CD14-positive monocyte (primary cell): Measurements from ENCODE around the gene IFT25. TPM values are rescaled to one million over a fixed set of nuclear protein-coding genes. Genes with fewer than 3 reads are reported as not detected.

Source experiments
- DNase-seq, 3 donors: peaks; one replicate each; pipeline ENCODE4 v3.0.0-alpha.2; 2011 to 2022
- H2AFZ ChIP-seq: 2 replicates; pipeline ENCODE4 v1.6.0; 2012; ENCODE audit warnings: mild to moderate bottlenecking, low read depth, low read length, inconsistent platforms; ENCODE audit not compliant: insufficient read depth, poor library complexity, severe bottlenecking
- H3K27ac ChIP-seq, 2 donors: 1 replicate in 1 of 2; 2 replicates in 1 of 2; pipeline ENCODE4 v1.5.1; 2012 to 2013; ENCODE audit warnings: low read length in 2 of 2, control low read depth in 1 of 2, inconsistent platforms in 1 of 2, low read depth in 1 of 2, mild to moderate bottlenecking in 1 of 2
- H3K27me3 ChIP-seq, 2 donors: one replicate each; pipeline versions ENCODE4 v1.6.0 to v1.6.1; 2011 to 2013; ENCODE audit warnings: low read length in 2 of 2; ENCODE audit not compliant: control insufficient read depth in 2 of 2, insufficient read depth in 2 of 2
- H3K36me3 ChIP-seq, 2 donors: replicated peaks in 1 of 2; 1 replicate in 1 of 2; 2 replicates in 1 of 2; pipeline versions ENCODE4 v1.5.1 to v1.6.1; 2012 to 2013; ENCODE audit warnings: low read length in 2 of 2, control low read depth in 1 of 2, inconsistent platforms in 1 of 2, mild to moderate bottlenecking in 1 of 2; ENCODE audit not compliant: insufficient read depth in 2 of 2, control insufficient read depth in 1 of 2
- H3K4me1 ChIP-seq, 2 donors: 1 replicate in 1 of 2; 2 replicates in 1 of 2; pipeline versions ENCODE4 v1.5.1 to v1.6.1; 2012 to 2013; ENCODE audit warnings: low read length in 2 of 2, control low read depth in 1 of 2, inconsistent platforms in 1 of 2, mild to moderate bottlenecking in 1 of 2, moderate library complexity in 1 of 2; ENCODE audit not compliant: insufficient read depth in 2 of 2, control insufficient read depth in 1 of 2
- H3K4me2 ChIP-seq: replicated peaks from 2 replicates; pipeline ENCODE3; 2012; ENCODE audit warnings: low read length, moderate library complexity, mild to moderate bottlenecking; ENCODE audit not compliant: poor library complexity, severe bottlenecking; ENCODE audit errors: extremely low read depth
- H3K4me3 ChIP-seq, 3 experiments: fragments of 200-600 bp in 1 of 3; sonication (generic) in 1 of 3; replicated peaks in 1 of 3; 1 replicate in 2 of 3; 2 replicates in 1 of 3; pipeline ENCODE4 v1.5.1; 2011 to 2013; ENCODE audit warnings: low read length in 3 of 3, mild to moderate bottlenecking in 3 of 3, control low read depth in 2 of 3, low read depth in 2 of 3, inconsistent platforms in 1 of 3, moderate library complexity in 1 of 3
- H3K79me2 ChIP-seq: 2 replicates; pipeline ENCODE4 v1.6.0; 2012; ENCODE audit warnings: mild to moderate bottlenecking, control low read depth, inconsistent platforms, low read length, moderate library complexity; ENCODE audit not compliant: insufficient read depth
- H3K9ac ChIP-seq: 2 replicates; pipeline ENCODE4 v1.6.0; 2017; ENCODE audit warnings: low read length, mild to moderate bottlenecking; ENCODE audit not compliant: insufficient read depth, poor library complexity, severe bottlenecking
- H3K9me3 ChIP-seq, 2 donors: replicated peaks in 1 of 2; 1 replicate in 1 of 2; 2 replicates in 1 of 2; pipeline versions ENCODE4 v1.5.1 to v1.6.1; 2012 to 2013; ENCODE audit warnings: low read length in 2 of 2, control low read depth in 1 of 2; ENCODE audit not compliant: control insufficient read depth in 1 of 2, insufficient read depth in 1 of 2
- H4K20me1 ChIP-seq: 2 replicates; pipeline ENCODE4 v1.6.0; 2012; ENCODE audit warnings: mild to moderate bottlenecking, low read length, control low read depth, moderate library complexity; ENCODE audit not compliant: insufficient read depth
- H3K27ac Mint-ChIP-seq, 7 donors: one replicate each; pipeline ENCODE4 v1.8.0; 2020; ENCODE audit warnings: mild to moderate bottlenecking in 7 of 7, mixed read lengths in 7 of 7, moderate library complexity in 6 of 7, inconsistent platforms in 2 of 7
- H3K27me3 Mint-ChIP-seq, 3 donors: one replicate each; pipeline ENCODE4 v1.8.0; 2021 to 2022; ENCODE audit warnings: low read depth in 3 of 3, mild to moderate bottlenecking in 3 of 3, mixed read lengths in 3 of 3, moderate library complexity in 3 of 3, inconsistent platforms in 1 of 3
- H3K36me3 Mint-ChIP-seq, 2 donors: one replicate each; pipeline ENCODE4 v1.8.0; 2020; ENCODE audit warnings: mixed read lengths in 2 of 2, inconsistent platforms in 1 of 2, mild to moderate bottlenecking in 1 of 2
- H3K4me1 Mint-ChIP-seq: one replicate; pipeline ENCODE4 v1.8.0; 2020; ENCODE audit warnings: mild to moderate bottlenecking, mixed read lengths
- H3K4me3 Mint-ChIP-seq, 2 donors: one replicate each; pipeline ENCODE4 v1.8.0; 2020; ENCODE audit warnings: mild to moderate bottlenecking in 2 of 2, mixed read lengths in 2 of 2, moderate library complexity in 1 of 2
- H3K9me3 Mint-ChIP-seq, 7 donors: one replicate each; pipeline ENCODE4 v1.8.0; 2020 to 2022; ENCODE audit warnings: mixed read lengths in 7 of 7, mild to moderate bottlenecking in 6 of 7, moderate library complexity in 6 of 7, inconsistent platforms in 2 of 7
- CTCF ChIP-seq: fragments of 200-600 bp; IDR thresholded peaks from one replicate; pipeline ENCODE4 v1.8.0; 2022; ENCODE audit warnings: antibody characterized with exemption, mild to moderate bottlenecking
- WGBS: methylation state at CpG from one replicate; pipeline ENCODE4 v1.1.5; 2013; ENCODE audit warnings: missing lambda C conversion rate; ENCODE audit not compliant: insufficient coverage; 5-methylcytosine and 5-hydroxymethylcytosine counted together
- intact Hi-C, 2 donors: fragments of 100-400 bp; cut with micrococcal nuclease; formaldehyde crosslinking; loops; one replicate each; pipeline versions ENCODE4 v1.15.0 to v1.15.1; 2023
- polyA plus RNA-seq, 3 donors: library from polyadenylated mRNA; depleted of rRNA in 1 of 3; unstranded in 2 of 3; stranded (reverse) in 1 of 3; fragments of 300-500 nt in 2 of 3; fragments of >200 nt in 1 of 3; fragmentation: Illumina TruSeq in 2 of 3; gene quantifications; 1 replicate in 2 of 3; 2 replicates in 1 of 3; pipeline ENCODE4 v1.2.3, GENCODE V29; 2012 to 2021

The IFT25 gene
- polyA plus RNA-seq, 3 donors = 17.1 to 30.6 (median 27.8) TPM

- Histone ChIP-seq H3K27me3 (no peaks in the 10 kb centered on the region), H3K4me3 (no peak overlapping the region), H3K4me1 (peaks cover 6 to 13% of the 10 kb centered on the region in 2 donors), H4K20me1 (no peaks in the 10 kb centered on the region), H3K9ac (no peak overlapping the region), H3K27ac (no peak overlapping the region), H3K4me2 (no peak overlapping the region), H3K79me2 (no peaks in the 10 kb centered on the region), H3K36me3 (peaks cover 11 to 20% of the 10 kb centered on the region in 2 donors), H3K9me3 (no peaks in the 10 kb centered on the region), H2AFZ (no peak overlapping the region)
- Mint-ChIP-seq H3K27me3 (no peaks in the 10 kb centered on the region), H3K4me3 (no peak overlapping the region), H3K36me3 (peaks cover 21 to 22% of the 10 kb centered on the region in 2 donors), H3K27ac (no peak overlapping the region), H3K9me3 (no peaks in the 10 kb centered on the region), H3K4me1 (peaks cover 10% of the 10 kb centered on the region)
- no peak for TF ChIP-seq CTCF
- intact Hi-C loops = no loop called here
- 98% methylated on average over 5 of the region's 5 CpGs for WGBS
- DNase-seq = no peak
These were observed 6.2 kb upstream of the IFT25 start for GRCh38 chr1:53951697-53952096.

- no peaks in the 10 kb centered on the region for H3K9me3 Mint-ChIP-seq
- H3K4me1 Mint-ChIP-seq = peaks cover 17% of the 10 kb centered on the region
- H4K20me1 ChIP-seq = no peaks in the 10 kb centered on the region
- no peak overlapping the region for H3K4me2 ChIP-seq
- intact Hi-C loops = loop anchor here (5.0 to 10.0 kb wide), 6 partner anchors 62 to 815 kb away; partner anchors contain the start of genes TCEANC2 (in 2 of the 2), TMEM59 (in 2 of the 2), NDC1 (in 1 of the 2) and PARS2 (in 1 of the 2)
- WGBS = 100% methylated on average over 2 of the region's 4 CpGs
- no peaks in the 10 kb centered on the region for H3K9me3 ChIP-seq
- no peaks in the 10 kb centered on the region for H3K27me3 Mint-ChIP-seq
- H3K79me2 ChIP-seq = peaks cover 11% of the 10 kb centered on the region
- no peak overlapping the region for H3K4me3 Mint-ChIP-seq
- peak in 2 of 3 donors; percentile 13 to 31 for DNase-seq
- no peaks in the 10 kb centered on the region for H3K27me3 ChIP-seq
- H3K27ac Mint-ChIP-seq = no peak overlapping the region
- TF ChIP-seq CTCF = peak; percentile 52
- peaks cover 17 to 22% of the 10 kb centered on the region in 2 donors for H3K36me3 Mint-ChIP-seq
- no peak overlapping the region for H3K9ac ChIP-seq
- no peak overlapping the region for H3K4me3 ChIP-seq
- H3K27ac ChIP-seq = no peak overlapping the region
- peaks cover 15 to 18% of the 10 kb centered on the region in 2 donors for H3K4me1 ChIP-seq
- peaks cover 11 to 20% of the 10 kb centered on the region in 2 donors for H3K36me3 ChIP-seq
- no peak overlapping the region for H2AFZ ChIP-seq
These were observed 3.8 kb upstream of the IFT25 start for GRCh38 chr1:53949023-53949990.
